Endothelial cell of umbilical vein (primary cell): ENCODE data around the gene DSCAML1. TPM values are rescaled to one million over a fixed set of nuclear protein-coding genes. Genes with fewer than 3 reads are reported as not detected.

Source experiments
- BruUV-seq: library from RNA; stranded (reverse); fragments of 400-500 nt; replicated peaks from 2 replicates; lab custom pipeline; 2021; lab: Mats Ljungman, UMichigan
- CTCF ChIA-PET: fragments of 300-600, 350-600 bp; sonication (Branson Sonifier 250); formaldehyde crosslinking; loops from one replicate; lab custom pipeline; 2021; ENCODE audit warnings: antibody characterized with exemption, inconsistent platforms; lab: Charles Lee
- POLR2A ChIA-PET: fragments of 300-600, 350-600 bp; sonication (Branson Sonifier 250); formaldehyde crosslinking; loops from one replicate; lab custom pipeline; 2021; ENCODE audit warnings: antibody characterized with exemption, inconsistent platforms; lab: Charles Lee
- DNase-seq: peaks from one replicate; pipeline ENCODE4 v3.0.0-alpha.2; 2011; ENCODE audit warnings: low read depth, low spot score
- FAIRE-seq: peaks from 2 replicates; lab custom pipeline; 2011; peaks lifted over from hg19 to GRCh38; lab: Jason Lieb, UNC
- H2AFZ ChIP-seq: 2 replicates; pipeline ENCODE4 v1.6.0; 2012; ENCODE audit warnings: low read depth, low read length, control low read depth, inconsistent platforms
- H3K27ac ChIP-seq: 2 replicates; pipeline ENCODE4 v1.5.1; 2011; ENCODE audit warnings: low read depth, mild to moderate bottlenecking, control low read depth, low read length, moderate library complexity; ENCODE audit not compliant: insufficient read depth
- H3K27me3 ChIP-seq, 2 experiments: 2 replicates each; pipeline versions ENCODE4 v1.6.0 to v1.6.1; 2011; ENCODE audit warnings: low read length in 2 of 2, mixed read lengths in 1 of 2; ENCODE audit not compliant: control insufficient read depth in 2 of 2, insufficient read depth in 2 of 2
- H3K36me3 ChIP-seq, 2 experiments: 2 replicates in 1 of 2; 3 replicates in 1 of 2; pipeline ENCODE4 v1.5.1; 2011; ENCODE audit warnings: low read length in 2 of 2, mild to moderate bottlenecking in 1 of 2, moderate library complexity in 1 of 2; ENCODE audit not compliant: control insufficient read depth in 2 of 2, insufficient read depth in 2 of 2; ENCODE audit errors: extremely low read depth in 1 of 2
- H3K4me1 ChIP-seq: 3 replicates; pipeline ENCODE4 v1.5.1; 2011; ENCODE audit warnings: mild to moderate bottlenecking, low read length; ENCODE audit not compliant: control insufficient read depth, insufficient read depth; ENCODE audit errors: extremely low read depth
- H3K4me2 ChIP-seq: 2 replicates; pipeline ENCODE4 v1.6.1; 2011; ENCODE audit warnings: low read length, control low read depth, mixed read lengths; ENCODE audit not compliant: insufficient read depth
- H3K4me3 ChIP-seq, 3 experiments: fragments of 200-600 bp in 1 of 3; sonication (generic), shearing (Covaris generic) in 1 of 3; replicated peaks in 1 of 3; 2 replicates each; pipeline ENCODE4 v1.5.1; 2011 to 2016; ENCODE audit warnings: control low read depth in 3 of 3, low read length in 3 of 3, mild to moderate bottlenecking in 2 of 3, inconsistent platforms in 1 of 3, low read depth in 1 of 3, moderate library complexity in 1 of 3; ENCODE audit not compliant: insufficient read depth in 1 of 3
- H3K79me2 ChIP-seq: 2 replicates; pipeline ENCODE4 v1.6.0; 2012; ENCODE audit warnings: low read length, inconsistent platforms; ENCODE audit not compliant: control insufficient read depth, insufficient read depth
- H3K9ac ChIP-seq: replicated peaks from 2 replicates; pipeline ENCODE3; 2011; ENCODE audit warnings: low read length, control low read depth; ENCODE audit not compliant: insufficient read depth; ENCODE audit errors: extremely low read depth
- H3K9me1 ChIP-seq: replicated peaks from 3 replicates; pipeline ENCODE4 v1.6.0; 2011; ENCODE audit warnings: mild to moderate bottlenecking, low read length; ENCODE audit not compliant: control insufficient read depth, insufficient read depth; ENCODE audit errors: extremely low read depth
- H3K9me3 ChIP-seq: replicated peaks from 2 replicates; pipeline ENCODE4 v1.5.1; 2012; ENCODE audit warnings: low read length, inconsistent platforms; ENCODE audit not compliant: control insufficient read depth, insufficient read depth
- H4K20me1 ChIP-seq: replicated peaks from 2 replicates; pipeline ENCODE3; 2011; ENCODE audit warnings: mild to moderate bottlenecking, low read length; ENCODE audit not compliant: control insufficient read depth, insufficient read depth; ENCODE audit errors: extremely low read depth
- CTCF ChIP-seq, 2 donors: IDR thresholded peaks; 1 replicate in 1 of 2; 2 replicates in 1 of 2; pipeline ENCODE4 v1.5.1; 2011; ENCODE audit warnings: low read length in 2 of 2, mild to moderate bottlenecking in 2 of 2, moderate library complexity in 2 of 2, control low read depth in 1 of 2, inconsistent platforms in 1 of 2, low read depth in 1 of 2; ENCODE audit not compliant: insufficient read depth in 1 of 2; ENCODE audit errors: extremely low read depth in 1 of 2
- EZH2 ChIP-seq: IDR thresholded peaks from 2 replicates; pipeline ENCODE4 v1.6.1; 2012; ENCODE audit warnings: borderline replicate concordance, low read depth, mild to moderate bottlenecking, moderate library complexity, low read length, inconsistent platforms; ENCODE audit not compliant: severe bottlenecking
- FOS ChIP-seq: IDR thresholded peaks from 2 replicates; pipeline ENCODE4 v1.6.1; 2011; ENCODE audit warnings: mild to moderate bottlenecking, low read length, moderate library complexity, borderline replicate concordance; ENCODE audit not compliant: insufficient read depth
- GATA2 ChIP-seq: IDR thresholded peaks from 2 replicates; pipeline ENCODE4 v1.7.0; 2011; ENCODE audit warnings: low read depth, mild to moderate bottlenecking, moderate library complexity, mixed read lengths, low read length; ENCODE audit not compliant: insufficient read length, insufficient read depth
- JUN ChIP-seq: IDR thresholded peaks from 2 replicates; pipeline ENCODE4 v1.6.1; 2011; ENCODE audit warnings: borderline replicate concordance, low read depth; ENCODE audit not compliant: insufficient read length, insufficient read depth
- MAX ChIP-seq: IDR thresholded peaks from 2 replicates; pipeline ENCODE4 v1.6.1; 2011; ENCODE audit not compliant: insufficient read depth, insufficient read length
- MYC ChIP-seq: IDR thresholded peaks from one replicate; pipeline ENCODE4 v1.6.1; 2011; ENCODE audit warnings: mild to moderate bottlenecking, low read depth, low read length
- POLR2A ChIP-seq: IDR thresholded peaks from 2 replicates; pipeline ENCODE4 v1.6.1; 2012; ENCODE audit warnings: low read depth, mild to moderate bottlenecking, control low read depth, low read length
- POLR2AphosphoS5 ChIP-seq: IDR thresholded peaks from 2 replicates; pipeline ENCODE4 v1.6.1; 2012; ENCODE audit warnings: low read depth, mild to moderate bottlenecking, control low read depth, low read length, moderate library complexity; ENCODE audit not compliant: insufficient read depth
- dilution Hi-C: fragments of 300-500 bp; cut with MboI; formaldehyde crosslinking; loops from one replicate; pipeline ENCODE4 v1.15.0; 2019; ENCODE audit warnings: low sequenced_read_pairs; ENCODE audit not compliant: extremely low pct_ligation_motif_present
- intact Hi-C: fragments of 100-400 bp; cut with micrococcal nuclease; formaldehyde crosslinking; loops from one replicate; pipeline ENCODE4 v1.10.0; 2022
- polyA plus RNA-seq, 4 experiments: library from polyadenylated mRNA; depleted of rRNA in 3 of 4; stranded (reverse) in 3 of 4; unstranded in 1 of 4; fragments of >200 nt; gene quantifications; 2 replicates each; pipeline versions ENCODE4 v1.2.1 to v1.2.3, GENCODE V29; 2011 to 2012; ENCODE audit warnings: missing spikeins in 1 of 4
- total RNA-seq: library from RNA; stranded (reverse); gene quantifications from 2 replicates; pipeline ENCODE4 v1.2.3, GENCODE V29; 2021

The DSCAML1 gene
- total and polyA plus RNA-seq, 2 donors (not counting 3 experiments of a cell fraction or from before 2014, with no cell fraction given) = not detected

- no peak overlapping the region for H2AFZ ChIP-seq
- intact Hi-C loops = no loop called here
- dilution Hi-C loops = no loop called here
- H3K36me3 ChIP-seq = no peaks in the 10 kb centered on the region
- H3K27me3 ChIP-seq = no peaks in the 10 kb centered on the region
- H3K9me1 ChIP-seq = no peaks in the 10 kb centered on the region
- no peak for DNase-seq
- no TSS peak for BruUV-seq
- no peaks in the 10 kb centered on the region for H3K4me1 ChIP-seq
- H3K4me3 ChIP-seq = no peak overlapping the region
- TF ChIP-seq JUN (no peak), EZH2 (no peak), GATA2 (no peak), POLR2AphosphoS5 (no peak), MYC (no peak), CTCF (IDR thresholded peaks at IDR 0.05; ENCODE audit: extremely low read depth in 1 of 2, insufficient read depth in 1 of 2, low read depth in 1 of 2, low read length in 2 of 2) (no peak), POLR2A (no peak), FOS (no peak), MAX (no peak)
- FAIRE-seq = no peak
- H3K79me2 ChIP-seq = no peaks in the 10 kb centered on the region
- CTCF ChIA-PET = no interaction called here
- no peak overlapping the region for H3K27ac ChIP-seq
- no peaks in the 10 kb centered on the region for H3K9me3 ChIP-seq
- no peaks in the 10 kb centered on the region for H4K20me1 ChIP-seq
- POLR2A ChIA-PET = no interaction called here
- no peak overlapping the region for H3K4me2 ChIP-seq
- H3K9ac ChIP-seq = no peak overlapping the region
Observed at GRCh38 chr11:117586392-117586791, 210.6 kb downstream of the DSCAML1 start.
